HK-2 (cell line): ENCODE measurements around the gene NDEL1.

Source experiments
- DNase-seq: peaks from one replicate; pipeline ENCODE4 v3.0.0-alpha.2; 2018; ENCODE audit not compliant: unreplicated experiment

NDEL1 gene

DNA sequence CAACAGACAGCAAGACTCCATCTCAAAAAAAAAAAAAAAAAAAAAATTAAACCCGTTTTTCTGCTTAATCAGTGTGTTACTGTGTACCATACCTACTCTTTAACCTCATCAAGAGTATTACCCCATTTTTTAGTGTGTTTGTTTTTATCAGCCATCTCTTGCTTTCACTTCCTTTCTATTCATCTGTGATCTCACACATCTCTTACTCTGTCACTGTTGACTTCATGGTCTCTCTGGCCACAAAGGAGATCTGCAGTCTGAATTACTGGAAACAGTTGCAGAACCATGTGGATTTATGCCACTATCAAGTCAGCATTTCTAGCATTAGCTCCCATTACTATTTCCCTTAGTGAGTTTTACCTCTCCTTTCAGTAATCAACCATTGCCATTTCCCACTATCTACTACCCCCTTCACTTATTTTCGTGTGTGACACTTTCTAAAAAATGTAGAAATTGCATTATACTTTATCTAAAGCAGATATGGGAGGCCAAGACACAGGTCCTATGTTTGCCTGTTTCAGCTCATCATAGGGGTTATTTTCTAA, 20.1 kb downstream of the NDEL1 start:
- DNase-seq: no peak

DNA sequence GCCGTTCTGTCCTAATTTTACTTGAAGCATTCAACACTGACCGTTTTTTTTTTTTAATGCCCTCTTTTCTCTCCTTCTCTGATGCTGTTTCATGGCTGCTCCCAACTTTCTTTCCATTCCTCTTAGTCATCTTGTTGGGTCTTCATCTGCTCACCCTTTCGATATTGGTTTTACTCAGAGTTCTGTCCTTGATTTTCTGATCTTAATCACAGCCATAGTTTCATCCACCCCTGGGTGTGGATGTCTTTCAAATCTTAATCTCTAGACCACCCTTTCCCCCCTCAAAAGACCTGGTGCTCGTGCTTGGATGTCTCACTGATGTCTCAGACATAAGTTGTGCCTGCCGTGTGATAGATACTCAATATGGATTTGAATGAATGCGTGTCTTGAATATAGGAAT, 22.4 kb downstream of the NDEL1 start:
- no peak for DNase-seq

DNA sequence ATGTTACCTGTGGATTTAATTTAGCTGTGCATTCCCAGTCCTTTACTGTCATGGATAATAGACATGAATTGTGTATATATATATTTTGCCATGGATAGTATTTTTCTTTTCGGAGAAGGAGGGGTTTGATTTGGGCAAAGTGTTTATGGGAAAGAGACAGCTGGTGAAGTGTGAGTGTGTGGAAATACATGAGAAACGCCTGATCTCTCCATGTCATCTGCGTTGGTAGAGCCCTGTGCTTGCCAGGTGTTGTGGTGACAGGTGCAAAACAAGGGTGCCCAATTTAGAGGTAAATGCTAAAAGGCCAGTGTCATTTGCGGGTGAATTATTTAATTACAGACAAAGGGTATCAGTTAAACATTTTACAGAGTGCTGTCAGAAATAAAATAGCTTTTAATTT, 23.4 kb downstream of the NDEL1 start:
- no peak for DNase-seq

DNA sequence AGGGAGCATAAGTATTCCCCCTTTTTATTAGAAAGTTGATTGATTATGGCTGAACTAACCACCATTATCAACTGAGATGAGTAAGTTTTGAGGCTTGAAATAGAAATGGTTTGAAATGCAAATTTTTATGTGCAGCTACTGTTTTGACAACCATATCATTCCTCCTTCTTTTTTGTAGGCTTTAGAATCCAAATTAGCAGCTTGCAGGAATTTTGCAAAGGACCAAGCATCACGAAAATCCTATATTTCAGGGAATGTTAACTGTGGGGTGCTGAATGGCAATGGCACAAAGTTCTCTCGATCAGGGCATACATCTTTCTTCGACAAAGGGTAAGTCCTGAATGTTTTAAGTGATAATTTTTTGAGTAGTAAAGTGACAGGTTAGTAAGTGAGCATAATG, 24.1 kb downstream of the NDEL1 start:
- no peak for DNase-seq

DNA sequence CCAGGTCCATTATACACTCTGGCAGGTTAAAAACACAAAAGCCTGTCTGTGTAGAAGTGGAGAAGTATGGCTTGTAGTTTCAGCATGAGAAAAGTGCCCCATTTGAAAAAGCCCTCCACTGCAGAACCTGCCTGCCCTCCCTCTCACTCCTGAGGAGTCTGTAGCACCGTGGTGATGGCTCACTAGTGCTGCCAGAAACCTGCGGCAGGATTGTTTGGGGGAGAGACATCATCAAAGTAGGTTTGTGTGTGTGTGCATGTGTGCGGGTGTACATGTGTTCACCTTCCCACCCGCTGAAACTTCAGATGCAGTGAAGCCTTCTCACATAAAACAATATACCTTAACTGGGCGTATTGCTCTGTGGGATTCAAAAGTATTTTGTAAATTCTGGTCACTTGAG, 26.9 kb downstream of the NDEL1 start:
- no peak for DNase-seq

DNA sequence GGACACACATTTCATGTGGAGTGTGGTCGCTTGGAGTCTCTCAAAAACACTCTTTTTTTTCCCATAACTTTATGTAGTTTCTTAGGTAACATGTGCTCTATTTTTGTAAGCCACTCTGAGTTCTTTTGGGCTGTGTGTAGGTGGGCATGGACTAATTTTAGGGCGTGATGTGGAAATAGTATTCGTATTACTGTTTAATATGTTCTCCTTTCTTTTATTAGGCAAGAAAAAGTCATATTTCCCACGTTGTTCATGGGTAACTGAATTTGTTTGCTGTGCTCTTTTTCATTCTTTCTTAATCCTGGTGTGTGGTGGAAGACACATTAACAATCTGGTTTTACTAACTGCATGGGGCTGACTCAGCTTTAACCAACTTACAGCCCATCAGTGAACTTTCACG, 27.4 kb downstream of the NDEL1 start:
- no peak for DNase-seq

DNA sequence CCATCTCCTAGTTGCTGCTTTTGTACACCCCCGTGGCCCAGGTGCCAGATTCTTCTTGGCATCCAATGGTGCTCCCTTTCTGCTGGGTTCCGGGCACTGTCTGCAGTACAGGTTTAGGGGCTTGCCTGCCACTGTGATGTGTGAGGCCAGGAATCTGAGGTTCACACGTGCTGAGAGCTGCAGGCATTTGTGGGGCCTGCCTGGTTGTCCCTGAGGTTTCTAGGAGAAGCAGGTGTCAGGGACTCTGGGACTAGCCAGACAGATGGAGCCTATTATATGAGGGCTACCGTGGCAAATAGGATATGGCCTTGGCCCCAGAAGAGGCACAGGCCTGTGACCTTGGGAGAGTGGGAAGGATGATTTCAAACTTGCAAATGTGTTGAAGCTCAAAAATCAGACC, 29.3 kb downstream of the NDEL1 start:
- no peak for DNase-seq

DNA sequence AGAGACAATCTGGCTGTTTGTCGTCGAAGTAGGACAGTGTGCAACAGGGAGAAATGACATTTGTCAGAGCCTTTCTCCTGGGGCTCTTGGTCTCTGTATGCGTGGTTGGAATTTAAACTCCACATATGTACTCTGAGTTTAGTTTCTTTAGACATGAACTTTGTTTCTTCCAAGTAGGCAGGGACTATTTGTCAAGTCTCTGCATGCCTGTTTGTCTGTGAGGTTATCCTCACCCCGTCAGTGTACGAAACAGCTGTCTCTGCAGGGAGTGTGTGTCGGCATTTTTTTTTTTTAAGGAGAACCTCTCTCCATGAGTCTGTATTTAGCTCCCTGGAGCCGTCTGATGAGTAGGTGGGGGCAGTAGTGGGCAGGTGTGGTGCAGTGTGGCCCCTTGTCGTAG, 29.7 kb downstream of the NDEL1 start:
- DNase-seq: no peak

DNA sequence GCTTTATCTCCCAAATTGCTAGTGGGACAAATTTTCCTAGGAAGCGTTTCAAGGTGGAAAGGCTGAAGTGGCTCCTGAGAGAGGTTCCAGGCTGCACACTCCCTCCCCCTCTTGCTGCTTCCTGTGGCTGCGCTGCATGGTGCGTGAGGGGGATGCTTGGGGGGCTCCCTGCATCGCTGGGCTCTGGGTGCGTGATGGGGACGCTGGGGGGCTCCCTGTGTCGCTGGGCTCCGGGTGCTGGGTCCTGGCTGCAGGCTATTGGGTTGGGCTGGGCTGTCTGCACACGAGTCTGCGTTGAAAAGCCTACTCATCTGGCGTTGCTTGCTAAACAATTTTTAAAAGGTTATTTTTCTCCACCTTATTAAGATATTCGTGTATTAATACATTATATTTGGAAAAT, 30.1 kb downstream of the NDEL1 start:
- DNase-seq: no peak

DNA sequence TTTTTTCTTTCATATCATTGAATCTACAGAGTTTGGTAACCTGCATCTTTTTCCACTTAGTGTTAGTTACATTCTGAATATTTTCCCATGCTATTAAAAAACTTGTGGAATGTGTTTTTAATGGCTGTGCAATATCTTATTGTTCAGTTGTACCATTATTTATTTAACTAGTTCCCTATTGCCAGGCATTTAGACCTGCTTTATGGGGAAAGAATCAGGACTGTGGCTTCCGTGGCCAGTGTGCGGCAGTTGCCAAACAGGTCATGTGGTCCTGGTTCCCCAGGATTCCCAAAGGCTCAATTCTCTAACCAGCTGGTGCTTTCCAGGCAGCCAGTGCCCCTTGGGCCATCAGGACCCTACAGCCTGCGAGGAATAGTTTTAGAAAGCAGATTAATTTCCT, 30.8 kb downstream of the NDEL1 start:
- DNase-seq: no peak

DNA sequence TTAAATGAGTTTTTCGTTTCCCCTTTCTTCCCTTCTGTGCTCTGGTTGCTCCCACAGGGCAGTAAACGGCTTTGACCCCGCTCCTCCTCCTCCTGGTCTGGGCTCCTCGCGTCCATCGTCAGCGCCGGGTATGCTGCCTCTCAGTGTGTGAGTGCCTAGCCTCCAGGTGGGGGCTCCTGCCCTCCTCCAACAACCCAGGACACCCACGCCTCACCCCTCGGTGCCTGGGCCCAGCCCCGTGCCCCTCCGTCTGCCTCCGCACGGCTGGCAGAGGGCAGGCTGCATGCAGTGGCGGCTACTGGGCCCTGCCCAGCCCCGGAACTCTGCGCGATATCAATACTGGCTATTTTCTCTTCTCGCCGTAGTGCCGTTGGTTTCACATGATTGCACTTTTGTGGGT, 31.2 kb downstream of the NDEL1 start:
- DNase-seq: no peak

DNA sequence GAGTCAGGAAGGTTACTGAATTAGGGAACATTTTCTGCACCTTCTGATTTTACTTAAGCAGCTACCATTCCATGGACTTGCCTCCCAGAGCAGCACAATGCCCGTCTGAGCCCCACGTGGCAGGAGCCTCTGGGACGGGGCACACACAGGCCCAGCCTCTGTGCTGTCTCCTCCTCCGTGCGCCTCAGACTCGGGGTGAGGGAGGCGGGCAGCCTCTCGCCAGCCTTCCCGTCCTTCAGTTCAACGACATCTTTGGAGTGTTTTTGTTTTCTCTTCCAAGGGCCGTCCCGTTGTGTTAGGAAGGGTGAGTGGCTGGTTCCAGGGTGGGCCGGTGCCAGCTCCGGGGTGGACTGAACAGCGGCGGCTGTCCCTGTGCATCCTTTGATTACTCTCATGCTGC, 31.8 kb downstream of the NDEL1 start:
- no peak for DNase-seq

DNA sequence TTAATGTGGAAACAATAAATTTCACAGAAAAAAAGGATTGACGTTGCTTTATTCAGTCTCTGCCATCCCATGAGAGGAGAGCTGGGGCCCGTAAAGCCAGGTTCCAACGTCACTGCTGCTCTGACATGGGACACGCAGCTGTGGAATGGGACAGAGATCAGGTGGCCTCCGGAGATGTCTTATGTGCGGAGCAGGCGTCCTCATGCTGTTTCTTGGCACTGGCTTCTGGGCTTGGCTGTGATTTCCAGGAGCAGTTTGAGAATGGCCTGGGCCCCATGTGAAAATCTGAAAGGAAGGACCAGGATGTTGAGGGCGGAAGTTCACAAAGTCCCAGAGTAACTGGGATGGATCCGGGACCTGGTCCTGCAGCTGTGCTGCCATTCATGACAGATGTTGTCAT, 32.4 kb downstream of the NDEL1 start:
- no peak for DNase-seq

DNA sequence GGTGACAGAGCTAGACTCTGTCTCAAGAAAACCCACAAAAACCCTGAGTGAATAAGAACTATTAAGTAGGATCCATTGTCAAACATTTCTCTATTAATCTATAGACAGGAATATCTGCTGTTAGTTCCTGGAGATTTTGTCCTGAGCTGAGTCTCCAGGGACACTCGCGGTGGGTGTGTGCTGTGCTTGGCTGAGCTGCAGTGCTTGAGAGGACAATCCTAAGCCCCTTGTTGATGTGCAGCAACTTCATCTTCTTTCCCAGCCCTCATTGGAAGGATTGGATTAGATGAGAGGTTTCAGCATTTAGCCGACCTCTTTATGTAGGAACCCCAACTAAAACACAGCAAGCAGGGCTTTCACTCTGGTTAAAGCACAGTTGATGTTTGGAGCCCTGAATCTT, 33.3 kb downstream of the NDEL1 start:
- no peak for DNase-seq

DNA sequence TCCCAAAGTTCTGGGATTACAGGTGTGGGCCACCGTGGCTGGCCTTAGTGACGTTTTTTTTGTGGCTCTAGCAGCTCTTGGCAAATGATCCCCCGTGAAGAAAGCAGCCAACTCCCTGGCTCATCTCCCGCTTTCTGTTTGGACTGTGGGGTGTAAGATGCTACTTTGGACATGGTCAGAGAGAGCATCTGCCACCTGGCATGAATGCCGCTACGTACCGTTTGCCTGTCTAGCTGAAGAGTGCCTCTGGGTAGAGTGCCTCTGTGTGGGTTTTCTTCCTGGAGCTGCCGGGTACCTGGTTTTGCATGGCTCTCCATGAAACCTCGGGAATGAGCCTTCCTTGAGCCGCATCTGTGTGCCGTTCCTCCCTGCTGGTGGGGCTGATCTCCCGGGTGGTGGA, 34.3 kb downstream of the NDEL1 start:
- no peak for DNase-seq

DNA sequence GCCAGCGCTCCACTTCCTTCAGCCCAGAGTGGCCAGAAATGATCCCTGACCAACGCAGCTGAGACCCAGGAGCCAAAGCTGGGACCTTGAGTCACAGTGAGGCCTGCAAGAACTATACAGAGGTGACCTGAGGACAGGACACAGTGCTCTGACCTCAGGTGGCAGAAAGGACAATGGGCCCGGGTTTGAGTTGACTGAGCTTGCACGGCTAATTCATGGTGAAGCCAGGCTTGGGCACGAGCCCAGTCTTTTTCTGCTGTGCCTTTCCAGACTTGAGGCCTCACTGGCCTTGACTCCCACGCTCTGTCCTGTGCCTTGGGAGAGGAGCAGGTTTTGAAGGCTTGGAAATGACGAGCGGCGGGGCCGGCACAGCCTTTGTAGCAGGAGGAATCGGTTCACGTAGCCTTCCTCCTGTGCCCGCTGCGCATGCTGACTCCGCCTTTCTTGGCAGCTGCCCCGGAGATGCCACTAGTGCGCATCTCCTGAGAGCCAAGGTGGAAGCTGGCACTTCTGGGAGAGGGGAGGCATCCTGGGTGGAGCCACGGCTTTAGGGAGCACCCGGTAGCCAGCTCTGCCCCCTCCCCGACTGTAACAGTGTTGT, 34.9 kb downstream of the NDEL1 start:
- DNase-seq: no peak

DNA sequence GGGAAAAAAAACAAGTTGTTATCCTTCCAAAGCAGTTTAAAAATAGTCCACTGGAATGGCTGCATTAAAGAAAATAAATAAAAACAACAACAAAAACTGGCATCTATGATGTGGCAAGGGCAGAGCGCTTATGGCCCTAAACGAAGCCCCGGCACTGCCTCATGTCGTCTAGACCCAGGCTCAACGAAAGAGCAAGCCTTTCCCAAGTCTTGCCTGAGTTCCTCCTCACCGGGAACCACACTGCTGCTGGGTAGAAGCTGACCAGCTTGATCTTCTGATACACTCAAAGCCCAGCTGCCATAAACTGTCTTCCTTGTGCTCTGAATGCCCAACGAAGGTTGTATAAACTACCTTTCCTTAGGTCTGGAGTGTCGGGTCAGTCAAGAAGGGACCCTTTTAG, 37.0 kb downstream of the NDEL1 start:
- DNase-seq: no peak

DNA sequence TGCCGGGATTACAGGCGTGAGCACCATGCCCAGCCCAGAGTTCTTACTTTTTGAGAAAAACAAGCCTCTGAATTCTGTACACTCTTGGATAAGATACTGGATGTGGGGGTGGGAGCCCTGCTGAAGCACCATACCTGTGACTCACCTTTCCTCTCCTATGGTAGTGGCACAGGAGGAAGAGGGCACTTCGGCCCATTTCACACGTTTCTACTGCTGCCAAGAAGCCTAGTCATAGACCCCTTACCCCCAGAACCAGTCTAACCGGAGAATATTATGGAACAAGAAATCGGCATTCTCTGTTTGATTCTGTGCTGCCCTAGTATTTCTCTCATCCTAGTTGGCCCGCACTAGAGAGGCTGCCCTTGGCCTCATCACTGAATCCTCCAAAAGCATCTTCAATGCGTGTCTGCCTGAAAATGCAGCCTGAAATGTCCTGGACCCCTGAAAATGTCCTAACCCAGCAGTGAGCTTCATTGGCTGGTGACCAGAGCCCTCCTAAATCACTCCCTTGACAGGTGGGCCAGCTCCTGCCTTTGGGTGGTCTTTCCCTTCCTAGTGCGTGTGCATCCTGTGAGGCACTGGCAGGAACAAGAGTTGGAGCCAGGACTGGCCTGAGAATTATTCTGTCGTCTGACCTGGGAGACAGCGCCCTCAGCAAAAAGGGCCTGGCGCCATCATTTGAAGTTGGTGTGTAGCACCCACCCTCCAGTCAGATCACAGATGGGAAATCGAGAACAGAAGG, 37.9 kb downstream of the NDEL1 start:
- no peak for DNase-seq

DNA sequence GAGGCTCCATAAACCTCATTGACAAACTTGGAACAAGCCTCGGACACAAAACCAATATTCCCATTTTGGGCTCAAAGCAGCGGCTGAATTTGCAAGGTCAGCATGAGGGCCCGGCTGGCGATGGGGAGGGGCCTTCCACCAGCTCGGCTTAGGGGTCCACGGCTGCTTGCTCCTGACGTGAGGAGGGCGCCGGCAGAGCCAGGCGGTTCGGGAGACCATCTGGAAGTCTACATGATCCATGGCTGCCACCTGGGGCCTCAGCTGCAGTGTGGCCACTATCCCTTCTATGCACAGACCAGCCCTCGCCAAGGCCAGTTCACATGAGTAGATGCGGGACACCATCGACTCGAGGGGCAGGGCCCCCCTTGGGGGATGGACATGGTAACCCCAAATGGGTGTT, 39.1 kb downstream of the NDEL1 start:
- no peak for DNase-seq

DNA sequence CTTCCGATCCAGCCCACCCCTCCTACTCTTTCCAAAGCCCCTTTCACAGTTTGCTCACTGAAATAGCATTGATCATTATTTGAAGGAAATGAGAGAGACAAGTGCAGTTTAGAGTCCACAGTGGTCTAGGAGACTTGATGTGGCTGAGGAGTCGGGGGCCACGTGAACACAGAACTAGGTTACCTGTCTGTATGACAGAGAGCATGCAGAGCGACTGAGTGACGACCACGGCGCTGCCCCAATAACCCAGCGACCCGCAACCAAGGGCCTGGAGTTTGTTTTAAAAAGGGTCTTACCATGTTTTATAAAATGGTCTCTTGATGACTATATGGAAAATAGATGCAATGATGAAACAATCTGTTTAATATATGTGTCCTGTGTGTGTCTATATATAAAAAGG, 39.5 kb downstream of the NDEL1 start:
- no peak for DNase-seq

DNA sequence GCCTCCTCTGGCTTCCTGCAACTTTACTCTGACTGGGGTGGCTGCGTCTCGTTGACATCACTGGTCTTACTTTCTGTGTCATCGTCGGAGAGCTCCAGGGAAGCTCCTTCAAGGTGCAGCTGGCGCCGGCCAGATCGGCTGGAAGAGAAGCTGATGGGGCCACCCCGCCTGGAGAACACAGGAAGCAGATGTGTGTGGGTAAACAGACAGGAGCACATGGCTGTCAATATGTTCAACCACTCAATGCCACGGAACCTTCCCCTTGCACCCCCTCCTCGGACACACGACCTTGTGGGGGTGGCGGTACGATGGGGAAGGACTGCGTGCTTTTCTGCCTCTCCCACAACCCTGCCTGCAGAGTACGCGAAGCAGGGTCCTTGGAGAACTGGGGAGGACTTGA, 40.1 kb downstream of the NDEL1 start:
- DNase-seq: no peak

DNA sequence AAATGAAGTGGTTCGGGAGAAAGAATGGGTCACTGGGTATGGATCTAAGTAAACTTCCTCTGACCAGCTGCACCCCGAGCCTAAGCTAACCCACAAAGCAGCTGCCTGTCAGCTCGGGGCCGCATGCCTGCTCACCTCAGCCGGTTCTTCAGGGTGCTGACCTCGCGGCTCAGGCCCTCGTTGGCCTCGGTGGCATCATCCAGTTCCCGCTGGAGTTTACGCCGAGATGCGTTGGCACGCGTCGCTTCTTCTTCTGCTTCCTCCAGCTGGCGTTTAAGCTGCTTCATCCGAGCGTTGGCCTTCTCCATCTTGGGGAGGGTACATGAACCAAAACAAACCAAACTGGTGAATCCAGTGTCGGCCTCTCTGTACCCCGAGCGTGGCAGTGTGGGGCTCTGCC, 41.1 kb downstream of the NDEL1 start:
- no peak for DNase-seq

DNA sequence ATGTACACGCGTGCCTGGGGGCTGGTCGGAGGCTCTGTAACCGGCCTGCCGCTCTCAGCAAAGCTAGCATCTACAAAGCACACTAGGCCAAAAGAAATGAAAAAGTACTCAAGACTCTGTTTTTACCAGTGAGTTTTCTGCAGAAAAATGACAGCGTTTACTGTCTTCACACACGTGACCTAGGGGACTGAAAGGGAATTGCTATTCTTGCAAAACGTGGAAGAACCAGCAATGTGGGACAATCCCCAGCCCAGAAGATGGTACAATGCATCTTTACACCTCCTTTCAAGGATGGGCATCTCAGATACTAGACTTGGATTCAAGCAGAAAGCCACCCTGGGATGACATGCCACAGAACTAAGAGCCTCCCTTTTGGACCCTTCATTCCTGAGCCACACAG, 41.5 kb downstream of the NDEL1 start:
- DNase-seq: no peak
